Neural cell (in vitro differentiated cells): ENCODE measurements around the gene ONECUT2. TPM values are rescaled to one million over a fixed set of nuclear protein-coding genes. Genes with fewer than 3 reads are reported as not detected.

Experiments used
- H2AFZ ChIP-seq: fragments of 200-600, 300-800 bp; sonication (generic), shearing (Covaris generic); 2 replicates; pipeline ENCODE4 v1.6.0; 2014; ENCODE audit warnings: low read depth, mild to moderate bottlenecking, antibody characterized with exemption, low read length, moderate library complexity
- H3F3A ChIP-seq: fragments of 200-600 bp; shearing (Covaris generic); 2 replicates; pipeline ENCODE4 v1.6.1; 2016; ENCODE audit warnings: mild to moderate bottlenecking, moderate library complexity, mixed read lengths, antibody characterized with exemption, low read length; ENCODE audit not compliant: insufficient read depth, poor library complexity, severe bottlenecking
- H3K27ac ChIP-seq: fragments of 200-600, 300-800 bp; sonication (generic), shearing (Covaris generic); 2 replicates; pipeline ENCODE4 v1.5.1; 2014; ENCODE audit warnings: mild to moderate bottlenecking, low read length, moderate library complexity
- H3K27me3 ChIP-seq: fragments of 300-800, 200-600 bp; sonication (generic), shearing (Covaris generic); 2 replicates; pipeline ENCODE4 v1.6.0; 2014; ENCODE audit warnings: mild to moderate bottlenecking, low read depth, low read length, moderate library complexity; ENCODE audit not compliant: insufficient read depth
- H3K36me3 ChIP-seq: fragments of 300-800, 200-600 bp; sonication (generic), shearing (Covaris generic); 2 replicates; pipeline ENCODE4 v1.5.1; 2014; ENCODE audit warnings: mild to moderate bottlenecking, antibody characterized with exemption, low read length, moderate library complexity; ENCODE audit not compliant: insufficient read depth
- H3K4me2 ChIP-seq: fragments of 300-800, 200-600 bp; sonication (generic), shearing (Covaris generic); 2 replicates; pipeline ENCODE4 v1.6.0; 2014; ENCODE audit warnings: mild to moderate bottlenecking, low read length
- H3K4me3 ChIP-seq: fragments of 300-800, 200-600 bp; sonication (generic), shearing (Covaris generic); 2 replicates; pipeline ENCODE4 v1.5.1; 2014; ENCODE audit warnings: mild to moderate bottlenecking, low read length, moderate library complexity
- H3K79me2 ChIP-seq: fragments of 200-600 bp; shearing (Covaris generic); replicated peaks from 2 replicates; pipeline ENCODE4 v1.6.0; 2014; ENCODE audit warnings: mild to moderate bottlenecking, low read length, moderate library complexity; ENCODE audit not compliant: insufficient read depth
- H3K9ac ChIP-seq: fragments of 300-800, 200-600 bp; sonication (generic), shearing (Covaris generic); 2 replicates; pipeline ENCODE4 v1.6.1; 2016; ENCODE audit warnings: mild to moderate bottlenecking, low read length, mixed read lengths
- H3K9me2 ChIP-seq: fragments of 200-600 bp; shearing (Covaris generic); 2 replicates; pipeline ENCODE4 v1.6.1; 2016; ENCODE audit warnings: mild to moderate bottlenecking, low read length, mixed read lengths; ENCODE audit not compliant: insufficient read depth
- H3K9me3 ChIP-seq: fragments of 200-600, 300-800 bp; sonication (generic), shearing (Covaris generic); 2 replicates; pipeline ENCODE4 v1.6.1; 2016; ENCODE audit warnings: mild to moderate bottlenecking, mixed run types, low read length, moderate library complexity, mixed read lengths
- H4K20me1 ChIP-seq: fragments of 200-600 bp; shearing (Covaris generic); 2 replicates; pipeline ENCODE4 v1.6.1; 2016; ENCODE audit warnings: mild to moderate bottlenecking, mixed run types; ENCODE audit not compliant: insufficient read depth
- EP300 ChIP-seq: fragments of 450-650 bp; conservative IDR thresholded peaks from 2 replicates; pipeline ENCODE4 v1.6.1; 2014; ENCODE audit warnings: antibody characterized with exemption, mild to moderate bottlenecking, moderate library complexity; ENCODE audit not compliant: poor library complexity, severe bottlenecking
- EZH2 ChIP-seq: fragments of 200-600, 300-800 bp; shearing (Covaris generic), sonication (generic); IDR thresholded peaks from 2 replicates; pipeline ENCODE4 v1.6.1; 2014; ENCODE audit warnings: antibody characterized with exemption, low read length, borderline replicate concordance, mild to moderate bottlenecking; ENCODE audit not compliant: insufficient read depth, poor library complexity, severe bottlenecking
- MXI1 ChIP-seq: fragments of 450-650 bp; conservative IDR thresholded peaks from 2 replicates; pipeline ENCODE4 v1.6.1; 2014; ENCODE audit warnings: antibody characterized with exemption, mild to moderate bottlenecking; ENCODE audit not compliant: poor library complexity, severe bottlenecking
- POLR2AphosphoS5 ChIP-seq: IDR thresholded peaks from 2 replicates; pipeline ENCODE4 v1.6.1; 2012
- RAD21 ChIP-seq: fragments of 450-650 bp; conservative IDR thresholded peaks from 2 replicates; pipeline ENCODE4 v1.6.1; 2014; ENCODE audit warnings: antibody characterized with exemption, mild to moderate bottlenecking, moderate library complexity
- SMC3 ChIP-seq: fragments of 450-650 bp; conservative IDR thresholded peaks from 2 replicates; pipeline ENCODE4 v1.6.1; 2014; ENCODE audit warnings: antibody characterized with exemption, mild to moderate bottlenecking, moderate library complexity; ENCODE audit not compliant: poor library complexity
- TAF1 ChIP-seq: IDR thresholded peaks from 2 replicates; pipeline ENCODE4 v1.6.1; 2012; ENCODE audit warnings: low read depth
- polyA plus RNA-seq: library from polyadenylated mRNA; depleted of rRNA; stranded (reverse); fragments of >200 nt; gene quantifications from 2 replicates; pipeline ENCODE4 v1.2.3, GENCODE V29; 2014
- TF ChIP-seq, protein P1 (sequence below): IDR thresholded peaks from 2 replicates; pipeline ENCODE4 v1.6.1; 2012; ENCODE audit warnings: borderline replicate concordance
- TF ChIP-seq, protein P2 (sequence below): fragments of 450-650 bp; IDR thresholded peaks from 2 replicates; pipeline ENCODE4 v1.5.1; 2014; ENCODE audit warnings: antibody characterized with exemption, mild to moderate bottlenecking, moderate library complexity; ENCODE audit not compliant: poor library complexity, severe bottlenecking

Gene ONECUT2
- polyA plus RNA-seq, 1 donor from 2014 or later, result 4.3 TPM

DNA sequence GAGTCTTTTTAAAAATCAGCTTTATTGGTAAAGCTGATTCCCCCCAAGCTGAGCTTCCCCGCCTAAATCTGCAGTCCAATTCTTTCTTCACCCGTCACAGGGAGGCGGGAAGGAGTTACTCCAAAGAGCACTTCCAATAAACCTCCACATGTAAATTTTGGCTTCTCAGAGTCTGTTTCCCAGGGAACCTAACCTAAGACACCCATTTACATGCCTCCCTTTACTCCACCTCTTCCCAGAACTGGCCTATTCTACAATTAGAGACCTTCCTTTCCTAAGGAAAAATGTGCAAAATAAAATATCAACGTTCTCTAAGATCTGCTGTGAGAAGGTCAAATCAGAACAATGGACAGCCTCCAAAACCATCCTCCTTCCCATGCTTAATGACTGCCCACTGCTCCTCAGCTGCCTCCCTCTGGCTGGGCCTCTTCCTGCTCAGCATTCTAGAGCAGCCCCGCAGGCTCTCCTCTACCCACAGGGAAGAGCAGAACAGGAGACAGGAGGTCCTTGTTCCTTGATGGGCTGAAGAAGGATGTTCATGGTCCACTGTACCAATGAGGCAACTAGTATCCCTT is 63.6 kb downstream of the ONECUT2 start:
- no peak overlapping the region for H2AFZ ChIP-seq
- TF ChIP-seq, protein P1, sequence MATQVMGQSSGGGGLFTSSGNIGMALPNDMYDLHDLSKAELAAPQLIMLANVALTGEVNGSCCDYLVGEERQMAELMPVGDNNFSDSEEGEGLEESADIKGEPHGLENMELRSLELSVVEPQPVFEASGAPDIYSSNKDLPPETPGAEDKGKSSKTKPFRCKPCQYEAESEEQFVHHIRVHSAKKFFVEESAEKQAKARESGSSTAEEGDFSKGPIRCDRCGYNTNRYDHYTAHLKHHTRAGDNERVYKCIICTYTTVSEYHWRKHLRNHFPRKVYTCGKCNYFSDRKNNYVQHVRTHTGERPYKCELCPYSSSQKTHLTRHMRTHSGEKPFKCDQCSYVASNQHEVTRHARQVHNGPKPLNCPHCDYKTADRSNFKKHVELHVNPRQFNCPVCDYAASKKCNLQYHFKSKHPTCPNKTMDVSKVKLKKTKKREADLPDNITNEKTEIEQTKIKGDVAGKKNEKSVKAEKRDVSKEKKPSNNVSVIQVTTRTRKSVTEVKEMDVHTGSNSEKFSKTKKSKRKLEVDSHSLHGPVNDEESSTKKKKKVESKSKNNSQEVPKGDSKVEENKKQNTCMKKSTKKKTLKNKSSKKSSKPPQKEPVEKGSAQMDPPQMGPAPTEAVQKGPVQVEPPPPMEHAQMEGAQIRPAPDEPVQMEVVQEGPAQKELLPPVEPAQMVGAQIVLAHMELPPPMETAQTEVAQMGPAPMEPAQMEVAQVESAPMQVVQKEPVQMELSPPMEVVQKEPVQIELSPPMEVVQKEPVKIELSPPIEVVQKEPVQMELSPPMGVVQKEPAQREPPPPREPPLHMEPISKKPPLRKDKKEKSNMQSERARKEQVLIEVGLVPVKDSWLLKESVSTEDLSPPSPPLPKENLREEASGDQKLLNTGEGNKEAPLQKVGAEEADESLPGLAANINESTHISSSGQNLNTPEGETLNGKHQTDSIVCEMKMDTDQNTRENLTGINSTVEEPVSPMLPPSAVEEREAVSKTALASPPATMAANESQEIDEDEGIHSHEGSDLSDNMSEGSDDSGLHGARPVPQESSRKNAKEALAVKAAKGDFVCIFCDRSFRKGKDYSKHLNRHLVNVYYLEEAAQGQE, result no peak
- no peak for TF ChIP-seq SMC3
- TF ChIP-seq MXI1, result no peak
- TF ChIP-seq RAD21, result no peak
- no peak for TF ChIP-seq TAF1
- TF ChIP-seq, protein P2, sequence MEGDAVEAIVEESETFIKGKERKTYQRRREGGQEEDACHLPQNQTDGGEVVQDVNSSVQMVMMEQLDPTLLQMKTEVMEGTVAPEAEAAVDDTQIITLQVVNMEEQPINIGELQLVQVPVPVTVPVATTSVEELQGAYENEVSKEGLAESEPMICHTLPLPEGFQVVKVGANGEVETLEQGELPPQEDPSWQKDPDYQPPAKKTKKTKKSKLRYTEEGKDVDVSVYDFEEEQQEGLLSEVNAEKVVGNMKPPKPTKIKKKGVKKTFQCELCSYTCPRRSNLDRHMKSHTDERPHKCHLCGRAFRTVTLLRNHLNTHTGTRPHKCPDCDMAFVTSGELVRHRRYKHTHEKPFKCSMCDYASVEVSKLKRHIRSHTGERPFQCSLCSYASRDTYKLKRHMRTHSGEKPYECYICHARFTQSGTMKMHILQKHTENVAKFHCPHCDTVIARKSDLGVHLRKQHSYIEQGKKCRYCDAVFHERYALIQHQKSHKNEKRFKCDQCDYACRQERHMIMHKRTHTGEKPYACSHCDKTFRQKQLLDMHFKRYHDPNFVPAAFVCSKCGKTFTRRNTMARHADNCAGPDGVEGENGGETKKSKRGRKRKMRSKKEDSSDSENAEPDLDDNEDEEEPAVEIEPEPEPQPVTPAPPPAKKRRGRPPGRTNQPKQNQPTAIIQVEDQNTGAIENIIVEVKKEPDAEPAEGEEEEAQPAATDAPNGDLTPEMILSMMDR, result no peak
- no peak for TF ChIP-seq POLR2AphosphoS5
- no peak overlapping the region for H3K4me3 ChIP-seq
- H3K4me2 ChIP-seq, result no peak overlapping the region
- no peaks in the 10 kb centered on the region for H3K27me3 ChIP-seq
- H3K79me2 ChIP-seq, result no peaks in the 10 kb centered on the region
- no peaks in the 10 kb centered on the region for H3F3A ChIP-seq
- no peak overlapping the region for H3K27ac ChIP-seq
- H3K9me2 ChIP-seq, result no peaks in the 10 kb centered on the region
- no peaks in the 10 kb centered on the region for H3K9me3 ChIP-seq
- H4K20me1 ChIP-seq, result no peaks in the 10 kb centered on the region
- no peak overlapping the region for H3K9ac ChIP-seq
- H3K36me3 ChIP-seq, result no peaks in the 10 kb centered on the region

DNA sequence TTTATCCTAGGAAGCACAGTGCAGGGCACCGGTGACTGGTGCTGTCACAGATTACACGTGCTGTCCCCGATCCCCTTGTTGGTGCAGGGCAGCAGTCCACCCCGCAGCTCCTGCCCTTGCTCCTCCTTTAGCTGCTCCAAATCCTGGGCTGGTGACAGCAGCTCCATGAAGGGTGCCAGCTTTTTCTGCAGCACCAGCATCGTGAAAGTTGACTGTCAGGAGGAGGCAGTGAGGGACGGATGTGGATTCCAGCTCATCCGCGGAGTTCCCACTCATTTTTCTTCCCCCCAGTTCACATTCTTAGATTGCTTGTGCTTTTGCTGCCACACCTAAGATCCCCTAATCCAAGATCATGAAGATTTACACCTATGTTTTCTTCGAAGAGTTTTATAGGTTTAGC is 67.5 kb downstream of the ONECUT2 start:
- Histone ChIP-seq H3K27me3 (no peaks in the 10 kb centered on the region), H4K20me1 (no peaks in the 10 kb centered on the region), H2AFZ (no peak overlapping the region), H3K27ac (no peak overlapping the region), H3K9me2 (no peaks in the 10 kb centered on the region), H3K4me3 (no peak overlapping the region), H3K36me3 (no peaks in the 10 kb centered on the region), H3K79me2 (no peaks in the 10 kb centered on the region), H3K9me3 (no peaks in the 10 kb centered on the region), H3K4me2 (no peak overlapping the region), H3F3A (no peaks in the 10 kb centered on the region), H3K9ac (no peak overlapping the region)
- TF ChIP-seq EZH2 (no peak), TAF1 (no peak), POLR2AphosphoS5 (no peak), SMC3 (no peak), RAD21 (no peak), MXI1 (no peak), EP300 (no peak)
- TF ChIP-seq, protein P2, result no peak
- TF ChIP-seq, protein P1, result no peak
